Adrenal gland (tissue), 5 donors: ENCODE measurements around the gene ODF2.

Source experiments
- CTCF ChIP-seq, 6 experiments: fragments of 450-650 bp in 4 of 6; fragments of 200-600 bp in 2 of 6; sonication (generic) in 1 of 6; IDR thresholded peaks; 1 replicate in 5 of 6; 2 replicates in 1 of 6; pipeline versions ENCODE4 v1.5.1 to v1.8.0; 2016 to 2021; ENCODE audit warnings: antibody characterized with exemption in 6 of 6, mild to moderate bottlenecking in 2 of 6, moderate library complexity in 1 of 6
- POLR2A ChIP-seq, 2 donors: fragments of 450-650 bp; IDR thresholded peaks; one replicate each; pipeline ENCODE4 v1.6.1; 2017; ENCODE audit warnings: antibody characterized with exemption in 2 of 2, mild to moderate bottlenecking in 2 of 2, moderate library complexity in 1 of 2
- donor health status: DM: no; HTN: no; CAD: no.

- TF ChIP-seq CTCF (IDR thresholded peaks at IDR 0.05): no peak
- TF ChIP-seq POLR2A (IDR thresholded peaks at IDR 0.05): no peak
Measured at GRCh38 chr9:128486201-128486600, 30.4 kb downstream of the ODF2 start.
